A549 treated with GW870086 at 1 μM for 4 hours (cell line): ENCODE measurements around the gene DSEL. TPM values are rescaled to one million over a fixed set of nuclear protein-coding genes. Genes with fewer than 3 reads are reported as not detected.

Source experiments
- total RNA-seq: library from RNA; stranded (reverse); fragments of 200-300 nt; extraction: Qiagen RNA extraction; gene quantifications from 5 replicates; pipeline ENCODE4 v1.2.3, GENCODE V29; 2022; ENCODE audit warnings: low read depth

DSEL gene
- 0.31 to 0.42 TPM (median 0.39 TPM) in 5 replicates for total RNA-seq

GRCh38 chr18:67516539-67517443 is at the start of gene DSEL:
Gene DSEL, minus strand, starts transcription at chr18:67516720. Its CDS starts 2,112 bp downstream, at chr18:67514608.

